IMR-90 (cell line): ENCODE measurements around the gene BOD1.

Source experiments
- CTCF ChIP-seq: conservative IDR thresholded peaks from 2 replicates; pipeline ENCODE4 v1.5.1; 2012; ENCODE audit warnings: mild to moderate bottlenecking, low read depth, low read length, improper control_type of control experiment
- MXI1 ChIP-seq: IDR thresholded peaks from 2 replicates; pipeline ENCODE4 v1.6.1; 2012; ENCODE audit warnings: low read depth, mild to moderate bottlenecking, low read length, moderate library complexity, borderline replicate concordance
- POLR2A ChIP-seq: IDR thresholded peaks from 2 replicates; pipeline ENCODE4 v1.6.1; 2012; ENCODE audit warnings: mild to moderate bottlenecking, low read depth, low read length
- RFX5 ChIP-seq: IDR thresholded peaks from 2 replicates; pipeline ENCODE4 v1.8.0; 2012; ENCODE audit warnings: low read depth, mild to moderate bottlenecking, low read length, moderate library complexity
- SMC3 ChIP-seq: fragments of 150-350 bp; IDR thresholded peaks from 2 replicates; pipeline ENCODE4 v1.6.1; 2016; ENCODE audit warnings: low read depth, mild to moderate bottlenecking, antibody characterized with exemption, low read length, moderate library complexity

GRCh38 chr5:173578947-173579615 lies 37.4 kb downstream of the BOD1 start:
- no peak for TF ChIP-seq SMC3
- TF ChIP-seq CTCF, result no peak
- TF ChIP-seq RFX5, result no peak
- no peak for TF ChIP-seq MXI1
- no peak for TF ChIP-seq POLR2A
